Neural progenitor cell (in vitro differentiated cells): ENCODE data around the gene LYSMD1. TPM values are rescaled to one million over a fixed set of nuclear protein-coding genes. Genes with fewer than 3 reads are reported as not detected.

Experiments
- DNase-seq: peaks from one replicate; pipeline ENCODE4 v3.0.0-alpha.2; 2016; ENCODE audit warnings: low spot score
- H2AFZ ChIP-seq: fragments of 200-600 bp; sonication (generic); replicated peaks from 2 replicates; pipeline ENCODE4 v1.6.1; 2016; ENCODE audit warnings: antibody characterized with exemption
- H3F3A ChIP-seq: fragments of 200-600 bp; sonication (generic); 2 replicates; pipeline ENCODE4 v1.6.1; 2016; ENCODE audit warnings: antibody characterized with exemption, low read depth
- H3K27ac ChIP-seq: fragments of 200-600 bp; sonication (generic); 2 replicates; pipeline ENCODE4 v1.5.1; 2016; ENCODE audit warnings: mild to moderate bottlenecking
- H3K27me3 ChIP-seq: fragments of 200-600 bp; sonication (generic); 2 replicates; pipeline ENCODE4 v1.6.1; 2016; ENCODE audit warnings: mild to moderate bottlenecking, moderate library complexity
- H3K36me3 ChIP-seq: fragments of 200-600 bp; sonication (generic); 2 replicates; pipeline ENCODE4 v1.5.1; 2016
- H3K4me1 ChIP-seq: fragments of 200-600 bp; sonication (generic); 2 replicates; pipeline ENCODE4 v1.6.1; 2016; ENCODE audit warnings: mixed run types
- H3K4me2 ChIP-seq: fragments of 200-600 bp; sonication (generic); 2 replicates; pipeline ENCODE4 v1.6.1; 2016
- H3K4me3 ChIP-seq: fragments of 200-600 bp; sonication (generic); 2 replicates; pipeline ENCODE4 v1.5.1; 2016
- H3K79me2 ChIP-seq: fragments of 200-600 bp; sonication (generic); 2 replicates; pipeline ENCODE4 v1.6.1; 2016; ENCODE audit warnings: low read depth
- H3K9ac ChIP-seq: fragments of 200-600 bp; sonication (generic); 2 replicates; pipeline ENCODE4 v1.6.1; 2016
- H3K9me3 ChIP-seq: fragments of 200-600 bp; sonication (generic); 2 replicates; pipeline ENCODE4 v1.5.1; 2016; ENCODE audit warnings: low read depth
- H4K20me1 ChIP-seq: fragments of 200-600 bp; sonication (generic); 2 replicates; pipeline ENCODE4 v1.6.1; 2016; ENCODE audit warnings: low read depth
- H3K27ac Mint-ChIP-seq: 3 replicates; pipeline ENCODE4 v1.8.0; 2021; ENCODE audit warnings: mixed read lengths
- H3K27me3 Mint-ChIP-seq: 2 replicates; pipeline ENCODE4 v1.8.0; 2022; ENCODE audit warnings: low read depth, mild to moderate bottlenecking, inconsistent platforms, moderate library complexity, mixed read lengths; ENCODE audit not compliant: insufficient read depth
- H3K36me3 Mint-ChIP-seq: 3 replicates; pipeline ENCODE4 v1.8.0; 2021; ENCODE audit warnings: mixed read lengths
- H3K4me1 Mint-ChIP-seq: 3 replicates; pipeline ENCODE4 v1.8.0; 2021; ENCODE audit warnings: mixed read lengths
- H3K4me3 Mint-ChIP-seq: 3 replicates; pipeline ENCODE4 v1.8.0; 2021; ENCODE audit warnings: mild to moderate bottlenecking, moderate library complexity, mixed read lengths
- H3K9me3 Mint-ChIP-seq: 3 replicates; pipeline ENCODE4 v1.8.0; 2020; ENCODE audit warnings: mixed read lengths
- CTCF ChIP-seq: fragments of 200-600 bp; sonication (generic); IDR thresholded peaks from 2 replicates; pipeline ENCODE4 v1.5.1; 2017; ENCODE audit warnings: antibody characterized with exemption, mild to moderate bottlenecking
- EZH2 ChIP-seq: fragments of 200-600 bp; sonication (generic); IDR thresholded peaks from 2 replicates; pipeline ENCODE4 v1.6.1; 2017; ENCODE audit warnings: antibody characterized with exemption, mild to moderate bottlenecking, moderate library complexity
- EZH2phosphoT487 ChIP-seq: fragments of 200-600 bp; sonication (generic); IDR thresholded peaks from 2 replicates; pipeline ENCODE4 v1.6.1; 2017; ENCODE audit warnings: antibody characterized with exemption
- total RNA-seq: library from RNA; depleted of rRNA; stranded (reverse); fragments of >200 nt; gene quantifications from 2 replicates; pipeline ENCODE4 v1.2.3, GENCODE V29; 2015; ENCODE audit warnings: low replicate concordance

LYSMD1 gene
- total RNA-seq, 1 donor from 2014 or later, result 18.9 TPM

GRCh38 chr1:151176514-151177045, 10.9 kb upstream of the LYSMD1 start:
- no peaks in the 10 kb centered on the region for H3K27me3 Mint-ChIP-seq
- H3K9ac ChIP-seq, result no peak overlapping the region
- H3K4me3 ChIP-seq, result no peak overlapping the region
- H3F3A ChIP-seq, result no peaks in the 10 kb centered on the region
- H3K4me1 ChIP-seq, result no peaks in the 10 kb centered on the region
- no peak overlapping the region for H3K4me2 ChIP-seq
- H3K27ac Mint-ChIP-seq, result no peak overlapping the region
- TF ChIP-seq EZH2 (no peak), CTCF (no peak), EZH2phosphoT487 (no peak)
- no peak overlapping the region for H2AFZ ChIP-seq
- H3K27ac ChIP-seq, result no peak overlapping the region
- no peaks in the 10 kb centered on the region for H3K9me3 ChIP-seq
- H3K9me3 Mint-ChIP-seq, result no peaks in the 10 kb centered on the region
- H3K36me3 ChIP-seq, result no peaks in the 10 kb centered on the region
- no peaks in the 10 kb centered on the region for H3K79me2 ChIP-seq
- no peak for DNase-seq
- no peaks in the 10 kb centered on the region for H3K4me1 Mint-ChIP-seq
- H4K20me1 ChIP-seq, result no peaks in the 10 kb centered on the region
- H3K4me3 Mint-ChIP-seq, result no peak overlapping the region
- peaks cover 36% of the 10 kb centered on the region for H3K36me3 Mint-ChIP-seq
- H3K27me3 ChIP-seq, result no peaks in the 10 kb centered on the region

GRCh38 chr1:151175863-151176262, 10.2 kb upstream of the LYSMD1 start, which contains the start of gene TMOD4:
Gene TMOD4 (minus strand): TSS chr1:151175981. CDS start chr1:151174875, 1,106 bp downstream.
- no peaks in the 10 kb centered on the region for H3K9me3 Mint-ChIP-seq
- Histone ChIP-seq H4K20me1 (no peaks in the 10 kb centered on the region), H3K4me2 (no peak within 1 kb of the TSS), H3F3A (peaks cover 3% of the 10 kb centered on the region), H3K4me3 (no peak within 1 kb of the TSS), H3K27me3 (no peaks in the 10 kb centered on the region), H3K9me3 (no peaks in the 10 kb centered on the region), H3K4me1 (no peaks in the 10 kb centered on the region), H3K27ac (no peak within 1 kb of the TSS), H3K9ac (no peak within 1 kb of the TSS), H2AFZ (no peak within 1 kb of the TSS), H3K36me3 (no peaks in the 10 kb centered on the region), H3K79me2 (no peaks in the 10 kb centered on the region)
- H3K27ac Mint-ChIP-seq, result no peak within 1 kb of the TSS
- no peaks in the 10 kb centered on the region for H3K4me1 Mint-ChIP-seq
- peak; percentile 13 for DNase-seq
- peaks cover 30% of the 10 kb centered on the region for H3K36me3 Mint-ChIP-seq
- H3K4me3 Mint-ChIP-seq, result no peak within 1 kb of the TSS
- TF ChIP-seq CTCF (peak; percentile 53), EZH2phosphoT487 (no peak)
- H3K27me3 Mint-ChIP-seq, result no peaks in the 10 kb centered on the region

- H3K4me1 Mint-ChIP-seq, result no peaks in the 10 kb centered on the region
- H4K20me1 ChIP-seq, result no peaks in the 10 kb centered on the region
- H3K36me3 ChIP-seq, result no peaks in the 10 kb centered on the region
- H3K79me2 ChIP-seq, result no peaks in the 10 kb centered on the region
- peaks cover 8% of the 10 kb centered on the region for H3F3A ChIP-seq
- no peak for TF ChIP-seq EZH2phosphoT487
- no peak for TF ChIP-seq CTCF
- no peak for TF ChIP-seq EZH2
- H3K4me2 ChIP-seq, result no peak overlapping the region
- H3K27ac ChIP-seq, result no peak overlapping the region
- no peak overlapping the region for H3K4me3 ChIP-seq
- no peak overlapping the region for H3K9ac ChIP-seq
- H3K9me3 Mint-ChIP-seq, result no peaks in the 10 kb centered on the region
- H3K27ac Mint-ChIP-seq, result no peak overlapping the region
- H3K27me3 Mint-ChIP-seq, result no peaks in the 10 kb centered on the region
- H3K36me3 Mint-ChIP-seq, result peaks cover 26% of the 10 kb centered on the region
- no peaks in the 10 kb centered on the region for H3K4me1 ChIP-seq
- no peak for DNase-seq
- H2AFZ ChIP-seq, result no peak overlapping the region
- no peaks in the 10 kb centered on the region for H3K27me3 ChIP-seq
- no peaks in the 10 kb centered on the region for H3K9me3 ChIP-seq
- H3K4me3 Mint-ChIP-seq, result no peak overlapping the region
Observed at GRCh38 chr1:151175041-151175741, 9.5 kb upstream of the LYSMD1 start.
